Measurements from ENCODE around the gene ZNF10.

ZNF10 gene

DNA sequence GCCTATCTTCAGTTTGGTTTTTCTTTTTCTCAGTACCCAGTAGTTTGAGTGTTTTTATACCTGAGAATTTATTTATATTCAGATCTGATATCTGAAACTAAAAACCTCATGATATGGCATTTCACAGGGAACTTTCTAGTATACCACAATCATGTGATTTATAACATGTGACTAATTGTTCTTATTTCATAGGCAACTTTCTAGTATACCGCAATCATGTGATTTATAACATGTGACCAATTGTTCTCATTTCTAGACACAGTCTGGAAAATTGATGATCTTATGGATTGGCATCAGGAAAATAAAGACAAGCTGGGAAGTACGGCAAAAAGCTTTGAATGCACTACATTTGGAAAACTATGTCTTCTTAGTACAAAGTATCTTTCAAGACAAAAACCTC, 71.5 kb downstream of the ZNF10 start:
- no peak for DNase-seq (ENCODE audit: extremely low read depth, low read depth)
- no peak for TF ChIP-seq CTCF (IDR thresholded peaks at IDR 0.05; ENCODE audit: low read depth, low read length)

DNA sequence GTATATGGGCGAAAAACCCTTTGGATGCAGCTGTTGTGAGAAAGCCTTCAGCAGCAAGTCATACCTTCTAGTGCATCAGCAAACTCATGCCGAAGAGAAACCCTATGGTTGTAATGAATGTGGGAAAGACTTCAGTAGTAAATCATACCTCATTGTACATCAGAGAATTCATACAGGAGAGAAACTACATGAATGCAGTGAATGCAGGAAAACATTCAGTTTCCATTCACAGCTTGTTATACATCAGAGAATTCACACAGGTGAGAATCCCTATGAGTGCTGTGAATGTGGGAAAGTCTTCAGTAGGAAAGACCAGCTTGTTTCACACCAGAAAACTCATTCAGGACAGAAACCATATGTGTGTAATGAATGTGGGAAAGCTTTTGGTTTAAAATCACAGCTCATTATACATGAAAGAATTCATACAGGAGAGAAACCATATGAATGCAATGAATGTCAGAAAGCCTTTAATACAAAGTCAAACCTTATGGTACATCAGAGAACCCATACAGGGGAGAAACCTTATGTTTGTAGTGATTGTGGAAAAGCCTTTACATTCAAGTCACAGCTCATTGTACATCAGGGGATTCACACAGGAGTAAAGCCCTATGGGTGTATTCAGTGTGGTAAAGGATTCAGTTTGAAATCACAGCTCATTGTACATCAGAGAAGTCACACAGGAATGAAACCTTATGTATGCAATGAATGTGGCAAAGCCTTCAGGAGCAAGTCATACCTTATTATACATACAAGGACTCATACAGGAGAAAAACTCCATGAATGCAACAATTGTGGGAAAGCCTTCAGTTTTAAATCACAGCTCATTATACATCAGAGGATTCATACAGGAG, 72.3 kb downstream of the ZNF10 start:
- no peak for DNase-seq (ENCODE audit: extremely low read depth, low read depth)
- no peak for TF ChIP-seq CTCF (IDR thresholded peaks at IDR 0.05; ENCODE audit: low read depth, low read length)

DNA sequence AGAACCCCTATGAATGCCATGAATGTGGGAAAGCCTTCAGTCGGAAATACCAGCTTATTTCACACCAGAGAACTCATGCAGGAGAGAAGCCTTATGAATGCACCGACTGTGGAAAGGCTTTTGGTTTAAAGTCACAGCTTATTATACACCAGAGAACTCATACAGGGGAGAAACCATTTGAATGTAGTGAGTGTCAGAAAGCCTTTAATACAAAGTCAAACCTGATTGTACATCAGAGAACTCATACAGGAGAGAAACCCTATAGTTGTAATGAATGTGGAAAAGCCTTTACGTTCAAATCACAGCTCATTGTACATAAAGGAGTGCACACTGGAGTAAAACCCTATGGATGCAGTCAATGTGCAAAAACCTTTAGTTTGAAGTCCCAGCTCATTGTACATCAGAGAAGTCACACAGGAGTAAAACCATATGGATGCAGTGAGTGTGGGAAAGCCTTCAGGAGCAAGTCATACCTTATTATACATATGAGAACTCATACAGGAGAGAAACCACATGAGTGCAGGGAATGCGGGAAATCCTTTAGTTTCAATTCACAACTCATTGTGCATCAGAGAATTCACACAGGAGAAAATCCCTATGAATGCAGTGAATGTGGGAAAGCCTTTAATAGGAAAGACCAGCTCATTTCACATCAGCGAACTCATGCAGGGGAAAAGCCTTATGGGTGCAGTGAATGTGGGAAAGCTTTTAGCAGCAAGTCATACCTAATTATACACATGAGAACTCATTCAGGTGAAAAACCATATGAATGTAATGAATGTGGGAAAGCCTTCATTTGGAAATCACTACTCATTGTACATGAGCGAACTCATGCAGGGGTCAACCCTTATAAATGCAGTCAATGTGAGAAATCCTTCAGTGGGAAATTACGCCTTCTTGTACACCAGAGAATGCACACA, 73.2 kb downstream of the ZNF10 start:
- no peak for TF ChIP-seq CTCF (IDR thresholded peaks at IDR 0.05; ENCODE audit: low read depth, low read length)
- no peak for DNase-seq (ENCODE audit: extremely low read depth, low read depth)

DNA sequence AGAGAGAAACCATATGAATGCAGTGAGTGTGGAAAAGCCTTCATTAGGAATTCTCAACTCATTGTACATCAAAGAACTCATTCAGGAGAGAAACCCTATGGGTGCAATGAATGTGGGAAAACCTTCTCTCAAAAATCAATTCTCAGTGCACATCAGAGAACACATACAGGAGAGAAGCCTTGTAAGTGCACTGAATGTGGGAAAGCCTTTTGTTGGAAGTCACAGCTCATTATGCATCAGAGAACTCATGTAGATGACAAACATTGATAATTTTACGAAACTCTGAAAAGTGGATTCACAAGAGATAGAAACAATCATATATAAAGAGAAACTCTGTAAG, 73.8 kb downstream of the ZNF10 start:
- TF ChIP-seq CTCF (IDR thresholded peaks at IDR 0.05; ENCODE audit: low read depth, low read length): no peak
- DNase-seq (ENCODE audit: extremely low read depth, low read depth): no peak

GRCh38 chr12:133206390-133206789, 76.0 kb downstream of the ZNF10 start:
- no peak for TF ChIP-seq CTCF (IDR thresholded peaks at IDR 0.05; ENCODE audit: low read depth, low read length)
- no peak for DNase-seq (ENCODE audit: extremely low read depth, low read depth)

All from AG09319 (cell line).